Activated CD8-positive, alpha-beta memory T cell treated with anti-CD3 and anti-CD28 coated beads, Interleukin-2, amount 50 U/mL, for 1 hour (primary cell): ENCODE results near the gene TXNRD1.
"Not testable (repeated sequence)": the region's sequence is repeated elsewhere in the genome, so short reads cannot be mapped to it uniquely, and the experiment has no call there.

Experiments used
- DNase-seq: peaks from one replicate; pipeline ENCODE4 v3.0.0-alpha.2; 2020; ENCODE audit errors: extremely low read depth

Gene TXNRD1

DNA sequence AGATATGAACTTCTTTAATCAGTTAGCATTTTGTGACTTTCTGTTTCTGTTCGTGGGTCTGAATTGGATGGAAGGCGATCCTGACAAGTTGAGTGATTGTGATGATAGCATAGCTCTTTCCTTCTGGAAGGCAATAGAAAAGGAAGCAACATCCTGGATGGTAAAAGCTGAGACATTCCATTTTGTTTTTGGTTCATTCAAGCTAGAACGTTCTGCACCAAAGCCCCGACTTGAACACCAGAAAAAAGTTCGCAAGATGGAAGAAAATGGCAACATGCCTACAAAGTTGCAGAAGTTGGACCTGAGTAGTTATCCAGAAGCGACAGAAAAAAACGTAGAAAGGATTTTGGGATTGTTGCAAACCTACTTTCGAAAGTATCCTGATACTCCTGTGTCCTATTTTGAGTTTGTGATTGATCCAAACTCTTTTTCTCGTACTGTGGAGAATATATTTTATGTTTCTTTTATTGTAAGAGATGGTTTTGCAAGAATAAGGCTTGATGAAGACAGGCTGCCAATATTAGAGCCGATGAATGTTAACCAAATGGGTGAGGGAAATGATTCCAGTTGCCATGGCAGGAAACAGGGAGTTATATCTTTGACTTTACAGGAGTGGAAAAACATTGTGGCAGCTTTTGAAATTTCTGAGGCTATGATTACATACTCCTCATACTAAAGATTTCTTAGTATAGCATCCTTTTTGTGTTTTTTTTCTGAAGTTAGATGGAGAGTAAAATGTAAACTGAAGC lies 88.9 kb downstream of the TXNRD1 start:
- DNase-seq, result no peak

DNA sequence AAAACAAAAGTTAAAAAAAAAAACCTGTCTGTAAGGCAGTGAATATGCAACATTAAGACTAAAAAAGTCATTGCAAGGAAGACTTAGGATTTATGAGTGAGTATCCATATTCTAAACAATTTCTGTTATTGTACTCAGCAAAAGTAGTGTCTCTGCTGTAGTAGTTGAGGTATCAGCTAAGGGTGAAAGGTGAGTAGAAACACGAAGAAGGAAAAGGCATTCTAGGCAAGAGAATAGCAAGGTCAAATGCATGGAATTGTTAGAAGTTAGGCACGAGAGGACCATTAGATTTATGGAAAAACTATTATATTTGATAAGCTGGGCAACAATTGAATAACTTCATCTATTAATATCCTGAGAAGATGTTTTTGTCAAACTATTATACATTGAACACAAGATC lies 89.8 kb downstream of the TXNRD1 start:
- DNase-seq, result no peak

DNA sequence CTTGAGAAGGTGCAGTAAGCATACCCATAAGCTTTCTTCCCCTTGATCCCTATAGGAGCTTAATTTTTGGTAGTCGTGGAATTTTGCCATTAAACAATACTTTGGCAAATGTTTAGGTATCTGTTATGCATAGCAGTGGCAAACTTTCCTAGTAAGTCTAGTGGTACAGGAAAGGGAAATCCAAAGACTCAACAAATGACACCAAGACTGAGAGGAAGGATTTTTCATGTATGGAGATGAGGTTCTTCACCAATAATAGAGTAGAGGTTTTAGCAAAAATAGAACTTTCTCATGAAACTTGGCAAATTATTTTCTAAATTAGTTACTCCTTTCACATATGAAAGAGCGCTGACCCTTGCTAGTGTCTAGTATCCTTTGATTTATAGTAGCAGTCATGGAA lies 90.8 kb downstream of the TXNRD1 start:
- DNase-seq, result no peak

DNA sequence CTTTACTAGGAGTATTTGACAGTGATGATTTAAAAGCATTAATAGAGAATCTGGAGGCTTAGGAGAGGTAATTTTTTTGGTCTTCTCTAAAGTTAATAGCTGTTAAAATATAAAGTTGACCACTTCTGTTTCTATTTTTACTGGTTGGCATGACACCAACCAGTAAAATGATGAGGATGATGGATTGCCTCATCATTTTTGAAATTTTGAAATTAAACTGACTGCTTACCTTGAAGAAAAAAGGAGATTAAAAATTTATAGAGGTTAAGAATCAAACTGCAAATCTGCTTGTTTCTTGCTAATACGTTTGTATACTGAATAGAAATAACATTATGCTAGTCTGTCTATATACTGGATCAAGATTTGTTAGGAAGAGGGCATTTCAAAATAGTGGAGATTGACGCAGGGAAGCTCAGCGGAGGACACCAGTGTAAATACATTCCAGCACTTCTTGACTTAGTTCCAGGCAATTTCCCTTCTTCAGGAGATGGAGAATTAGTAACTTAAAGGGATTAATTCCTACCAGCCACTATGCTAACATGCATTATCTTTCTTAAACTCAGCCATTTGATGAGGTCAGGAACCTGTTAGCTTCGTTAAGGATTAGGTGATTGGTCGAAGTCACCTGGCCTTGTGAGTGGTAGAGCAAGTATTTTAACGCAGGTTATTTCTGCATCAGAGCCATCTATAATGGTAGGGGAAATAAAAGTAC lies 91.5 kb downstream of the TXNRD1 start:
- DNase-seq, result no peak

DNA sequence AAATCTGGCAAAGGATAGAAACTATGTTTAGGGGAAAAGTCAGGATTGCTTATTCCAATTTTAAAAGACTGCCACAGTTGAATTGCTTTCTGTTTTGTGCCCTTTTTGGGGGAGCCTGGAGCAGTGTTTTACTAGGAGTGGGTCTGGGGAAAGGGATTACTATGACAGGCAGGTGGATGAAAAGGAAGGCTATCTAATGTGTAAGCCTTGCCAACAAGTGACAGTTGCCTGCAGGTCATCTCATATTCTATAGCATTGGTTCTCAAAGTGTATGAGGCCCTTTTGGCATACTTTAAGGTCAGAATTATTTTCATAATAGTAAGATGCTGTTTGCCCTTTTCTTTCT lies 92.0 kb downstream of the TXNRD1 start:
- DNase-seq, result no peak

DNA sequence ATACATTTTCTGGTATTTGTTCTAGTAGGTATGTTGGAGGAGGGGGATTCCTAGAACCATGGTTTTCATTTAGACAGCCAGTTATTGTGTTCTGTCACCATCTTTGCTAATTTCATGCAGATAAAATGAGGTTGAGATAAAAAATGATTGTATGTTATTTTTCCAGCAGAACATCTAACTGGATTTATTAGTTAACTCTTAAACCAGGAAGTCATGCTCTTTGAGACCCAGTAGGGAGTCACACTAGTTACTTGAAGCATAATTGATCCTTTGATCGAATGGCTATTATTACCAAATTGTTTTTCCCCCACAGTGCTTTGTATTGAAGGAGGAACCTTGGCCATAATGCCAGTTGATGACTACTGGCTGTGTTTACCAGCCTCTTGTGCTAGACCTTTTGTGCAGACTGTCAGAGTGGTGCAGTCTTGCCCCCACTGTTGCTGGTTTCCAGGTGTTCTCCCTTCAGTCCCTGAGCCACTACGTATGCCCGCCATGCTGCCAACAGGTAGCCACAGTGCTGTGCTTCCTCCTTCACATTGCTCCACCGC lies 93.9 kb downstream of the TXNRD1 start:
- no peak for DNase-seq

DNA sequence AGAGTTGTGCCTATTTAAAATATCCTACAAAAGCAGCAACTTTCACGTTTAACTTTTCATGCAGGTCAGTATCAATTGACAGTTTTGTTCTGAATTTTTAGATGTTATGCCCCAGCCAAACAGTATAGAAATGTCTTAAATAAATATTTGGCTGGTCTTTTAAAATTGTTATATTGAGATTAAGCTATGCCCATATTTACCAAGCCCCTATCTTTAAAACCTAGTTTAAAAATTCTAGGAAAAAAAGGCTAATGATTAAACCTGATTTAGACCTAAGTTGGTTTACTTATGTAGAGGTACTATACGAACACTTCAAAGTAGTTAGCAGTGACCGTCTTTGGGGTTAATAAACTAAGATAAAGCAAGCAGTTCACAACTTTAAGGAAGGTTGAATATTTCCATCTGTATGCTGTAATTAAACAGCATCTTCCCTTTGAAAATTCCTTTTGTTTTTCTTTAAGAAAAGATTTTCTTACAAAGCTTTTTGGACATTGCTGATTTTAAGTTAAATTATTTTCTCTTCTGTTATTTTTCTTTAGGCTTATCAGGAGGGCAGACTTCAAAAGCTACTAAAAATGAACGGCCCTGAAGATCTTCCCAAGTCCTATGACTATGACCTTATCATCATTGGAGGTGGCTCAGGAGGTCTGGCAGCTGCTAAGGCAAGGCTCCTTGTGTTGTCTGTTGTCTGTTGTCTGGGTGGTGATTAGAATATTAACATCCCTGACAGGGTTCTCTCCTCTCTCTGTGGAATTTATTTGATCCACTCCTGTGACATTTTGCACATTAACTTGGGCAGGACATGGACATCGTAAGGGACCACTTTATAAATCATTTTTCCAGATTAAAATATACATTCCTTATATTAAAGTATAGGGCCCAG lies 95.4 kb downstream of the TXNRD1 start:
- no peak for DNase-seq

DNA sequence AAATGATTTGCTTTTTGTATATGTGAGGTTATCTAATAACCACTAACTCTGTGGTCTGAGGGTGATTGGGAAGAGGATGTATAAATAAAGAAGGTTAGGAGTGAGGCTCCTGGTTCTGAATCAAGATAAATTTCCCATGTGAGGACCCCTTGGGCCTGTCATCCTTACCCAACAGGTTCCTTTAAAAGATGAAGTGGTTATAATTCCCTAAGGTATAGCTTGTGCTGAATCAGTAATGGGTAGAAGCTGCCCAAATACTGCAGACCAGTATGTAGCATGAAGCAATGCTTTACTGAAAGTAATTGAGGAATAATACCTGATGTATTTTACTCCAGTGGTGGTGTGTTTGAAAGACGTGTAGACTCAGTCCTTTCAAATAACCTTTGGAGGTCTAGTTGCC lies 96.6 kb downstream of the TXNRD1 start:
- no peak for DNase-seq

DNA sequence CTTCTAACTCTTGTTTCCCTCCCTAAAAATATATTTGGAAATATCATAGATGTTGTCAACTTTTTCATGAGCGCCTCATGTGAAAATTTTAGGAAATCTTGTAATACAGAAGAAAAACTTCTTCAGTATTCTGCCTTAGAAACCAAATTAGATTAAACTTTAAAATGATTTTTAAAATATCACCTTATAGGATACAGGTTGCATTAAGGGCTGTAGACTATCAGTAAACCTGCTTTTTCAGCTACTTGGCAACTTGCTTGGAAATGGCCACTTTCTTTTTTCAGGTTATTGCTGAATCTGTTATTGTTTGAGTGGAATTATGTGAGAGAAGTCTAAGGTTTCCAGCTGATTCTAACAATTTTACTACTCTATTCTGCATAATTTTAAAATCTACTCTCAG lies 97.1 kb downstream of the TXNRD1 start:
- DNase-seq, result no peak

DNA sequence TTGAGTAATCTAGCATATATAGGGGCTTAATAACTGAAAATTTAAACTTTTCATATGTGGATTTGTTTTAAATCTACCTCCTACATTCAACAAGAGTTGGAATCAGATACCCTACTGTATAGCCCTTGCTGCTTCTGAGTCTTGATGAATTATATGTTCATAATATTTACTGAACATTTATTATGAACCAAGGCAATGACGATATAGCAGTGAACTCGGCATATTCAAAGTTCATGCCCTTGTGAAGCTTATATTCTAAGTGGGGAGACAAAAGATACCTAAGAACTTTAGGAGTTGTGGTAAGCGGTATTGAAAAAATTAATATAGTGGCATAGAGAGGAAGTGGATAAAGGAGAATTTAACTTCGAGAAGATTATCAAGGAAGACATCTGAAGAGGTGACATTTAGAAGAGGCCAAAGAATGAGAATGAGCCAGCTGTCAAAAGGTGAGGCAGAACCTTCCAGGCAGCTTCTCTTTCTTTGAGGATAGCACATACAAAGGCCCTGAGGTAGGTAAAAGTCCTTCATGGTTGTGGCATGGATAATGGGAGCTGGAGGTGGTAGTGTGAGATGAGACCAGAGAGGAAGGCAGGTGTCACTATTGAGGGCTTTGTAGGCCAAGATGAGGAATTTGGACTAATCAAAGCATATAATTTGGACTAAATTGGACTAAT lies 98.1 kb downstream of the TXNRD1 start:
- no peak for DNase-seq

DNA sequence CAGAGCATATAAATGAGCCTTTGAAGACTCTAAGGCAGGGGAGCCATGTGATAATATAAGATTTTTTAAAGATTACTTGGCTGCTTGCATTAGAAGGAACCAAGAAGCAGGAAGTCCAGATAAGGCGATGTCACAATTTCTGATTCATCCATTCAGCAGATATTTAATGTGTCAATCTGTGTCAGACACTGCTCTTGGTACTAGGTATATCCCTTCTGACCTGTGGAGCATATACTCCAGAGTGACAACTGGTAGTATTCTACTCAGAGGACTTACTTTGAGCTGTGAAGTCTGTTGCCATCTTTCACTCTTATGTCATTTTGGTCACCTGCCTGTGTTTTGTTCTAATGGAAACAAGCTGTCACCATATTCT lies 98.6 kb downstream of the TXNRD1 start:
- no peak for DNase-seq

DNA sequence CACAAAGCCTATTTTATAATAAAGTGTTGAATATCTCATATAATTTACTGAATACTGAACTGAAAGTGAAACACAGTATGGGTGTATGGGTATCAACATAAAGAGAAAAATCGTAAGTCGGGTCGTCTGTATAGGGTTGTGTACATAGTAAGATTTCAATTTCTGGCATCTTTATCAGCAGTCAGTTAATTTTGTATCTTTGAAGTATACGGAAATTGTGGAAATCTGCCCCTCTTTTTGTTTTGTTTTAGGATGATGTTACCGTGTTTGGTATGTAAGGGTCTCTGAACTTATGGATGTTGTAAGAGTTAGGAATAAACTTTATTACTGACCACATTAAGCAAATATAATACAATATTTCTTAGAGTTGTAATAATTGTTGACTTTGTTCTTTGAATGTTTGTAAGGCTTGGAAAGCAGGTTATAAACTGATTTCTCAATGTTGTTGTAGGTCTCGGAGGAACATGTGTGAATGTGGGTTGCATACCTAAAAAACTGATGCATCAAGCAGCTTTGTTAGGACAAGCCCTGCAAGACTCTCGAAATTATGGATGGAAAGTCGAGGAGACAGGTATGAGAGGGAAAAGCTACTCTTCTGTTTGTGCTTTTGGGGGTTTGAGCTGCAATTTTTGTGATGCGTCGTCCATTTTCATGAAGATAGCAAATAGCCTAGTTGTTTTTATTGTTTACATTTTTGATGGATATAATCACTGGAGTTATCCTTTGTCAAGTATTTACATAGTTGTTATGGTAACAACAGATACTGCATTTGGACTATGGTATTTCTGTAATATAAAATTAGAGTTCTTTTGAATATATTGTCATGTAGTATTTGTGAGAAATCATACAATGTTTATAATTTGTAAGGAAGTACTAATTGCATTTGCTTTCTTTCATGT lies 100.0 kb downstream of the TXNRD1 start:
- no peak for DNase-seq

DNA sequence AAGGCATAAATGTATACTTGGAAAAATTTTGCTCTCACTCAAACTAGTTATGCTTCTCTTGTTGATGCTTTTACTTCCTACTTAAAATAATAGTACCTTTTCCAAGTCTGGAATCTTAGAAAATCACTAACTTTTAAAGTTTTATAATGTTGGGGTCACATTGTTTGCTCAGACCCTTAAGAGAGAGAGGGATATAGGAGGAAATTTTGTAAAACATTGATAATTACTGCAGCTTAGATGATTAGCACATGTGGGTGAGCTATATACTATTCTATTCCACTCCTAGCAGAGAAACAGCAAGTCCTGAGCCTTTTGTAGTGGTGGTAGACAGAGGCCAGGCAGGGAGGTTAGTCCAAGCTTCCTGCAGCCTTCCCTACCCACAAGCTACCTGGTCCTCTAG lies 101.4 kb downstream of the TXNRD1 start:
- DNase-seq, result no peak

DNA sequence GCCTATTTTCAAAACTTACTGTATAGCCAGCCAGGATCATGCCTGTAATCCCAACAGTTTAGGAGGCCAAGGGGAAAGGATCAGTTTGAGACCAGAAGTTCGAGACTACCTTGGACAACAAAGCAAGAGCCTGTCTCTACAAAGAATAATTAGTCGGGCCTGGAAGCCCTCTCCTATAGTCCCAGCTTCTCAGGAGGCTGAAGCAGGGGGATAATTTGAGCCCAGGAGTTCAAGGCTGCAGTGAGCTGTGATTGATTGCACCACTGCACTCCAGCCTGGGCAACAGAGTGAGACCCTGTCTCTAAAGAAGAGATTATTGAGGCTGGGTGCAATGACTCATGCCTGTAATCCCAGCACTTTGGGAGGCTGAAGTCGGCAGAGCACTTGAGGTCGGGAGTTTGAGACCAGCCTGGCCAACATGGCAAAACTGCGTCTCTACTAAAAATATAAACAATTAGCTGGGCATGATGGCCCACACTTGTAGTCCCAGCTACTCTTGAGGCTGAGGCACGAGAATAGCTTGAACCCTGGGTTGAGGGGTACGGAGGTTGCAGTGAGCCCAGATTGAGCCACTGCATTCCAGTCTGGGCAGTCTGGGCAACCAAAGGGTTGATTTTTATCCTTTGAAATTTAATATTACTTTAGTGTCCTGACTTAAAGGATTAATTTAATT lies 102.1 kb downstream of the TXNRD1 start:
- DNase-seq, result no peak

DNA sequence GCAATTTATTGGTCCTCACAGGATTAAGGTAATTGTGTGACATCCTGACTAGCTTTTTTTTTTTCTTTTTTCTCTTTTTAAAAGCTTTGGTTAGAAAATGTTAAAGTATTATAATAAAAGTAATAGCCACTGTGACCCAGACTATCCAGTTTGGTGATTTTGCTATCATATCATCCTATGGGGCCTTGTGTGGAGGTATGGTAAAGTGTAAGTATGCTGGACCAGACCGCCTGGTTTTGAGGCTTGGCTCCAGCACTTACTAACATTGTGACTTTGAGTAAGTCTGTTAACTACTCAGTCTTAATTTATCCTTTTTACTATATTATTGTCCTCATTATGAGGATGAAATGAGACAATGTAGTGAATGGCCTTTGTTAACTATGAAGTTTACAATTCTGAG lies 103.4 kb downstream of the TXNRD1 start:
- no peak for DNase-seq

DNA sequence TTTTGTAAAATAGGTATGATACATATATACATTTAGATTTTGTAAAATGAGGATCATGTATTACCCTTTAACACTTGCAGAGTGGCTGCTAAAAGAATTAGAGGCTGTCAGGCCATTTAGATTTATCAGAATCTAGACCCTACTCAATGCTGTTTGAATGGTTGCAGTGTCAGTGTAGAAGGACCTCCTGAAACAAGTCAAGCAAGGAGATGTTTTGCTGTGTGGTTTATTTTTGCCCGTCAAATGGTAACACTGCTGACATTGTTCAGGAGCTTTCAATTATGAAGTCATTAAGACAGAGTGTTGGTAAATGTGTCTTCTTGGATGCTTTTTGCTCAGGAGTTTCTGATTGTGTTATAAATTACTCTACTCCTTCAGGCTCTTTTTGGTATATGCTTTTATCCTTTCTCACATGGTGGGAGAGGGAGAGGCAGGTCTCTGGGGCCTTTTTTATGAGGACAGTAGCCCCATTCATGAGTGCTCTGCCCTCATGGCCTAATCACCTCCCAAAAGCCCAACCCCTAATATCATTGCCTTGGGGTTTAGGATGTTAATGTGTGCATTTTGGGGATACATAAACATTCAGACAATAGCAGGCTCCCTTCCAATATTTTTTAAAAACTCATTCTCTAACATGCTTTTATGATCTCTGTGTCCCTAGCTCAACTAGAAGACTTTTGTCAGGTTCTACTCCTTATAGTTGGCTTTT lies 104.5 kb downstream of the TXNRD1 start:
- no peak for DNase-seq

DNA sequence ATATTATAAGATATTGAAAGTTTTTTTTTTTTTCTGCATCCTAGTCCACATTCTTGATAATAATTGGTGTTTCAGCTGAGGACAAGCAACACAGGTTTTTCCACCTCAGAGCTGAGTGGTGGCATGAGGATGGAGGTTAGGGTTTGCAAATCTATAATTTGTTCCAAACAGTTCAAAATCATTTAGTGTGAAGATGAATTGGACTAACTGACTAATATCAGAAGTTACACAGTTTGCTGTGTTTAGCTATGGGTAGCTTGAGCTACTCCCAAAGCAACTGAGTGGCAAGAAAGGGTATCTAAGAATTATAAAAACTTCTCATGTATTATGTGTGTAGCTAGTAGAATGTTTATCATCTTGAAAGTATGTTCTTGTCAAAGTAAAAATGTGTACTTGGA lies 105.0 kb downstream of the TXNRD1 start:
- DNase-seq, result no peak

DNA sequence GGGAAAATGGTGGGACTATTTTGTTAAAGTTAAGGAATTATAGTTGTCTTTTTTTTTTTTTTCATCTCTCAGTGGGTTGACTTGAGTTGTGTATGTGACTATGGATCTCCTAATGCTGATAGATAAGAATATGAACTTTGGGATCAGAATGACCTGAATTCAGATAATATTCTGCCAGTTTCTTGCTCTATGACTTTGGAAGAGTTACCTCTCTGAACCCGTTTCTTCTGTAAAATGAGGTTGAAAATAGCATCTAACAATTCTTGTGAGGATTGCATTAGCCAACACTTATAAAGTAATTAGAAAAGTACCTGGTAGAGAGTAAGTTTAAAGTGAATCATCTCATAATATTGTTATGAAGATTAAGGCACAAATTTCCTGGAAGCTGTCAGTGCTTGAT lies 106.4 kb downstream of the TXNRD1 start:
- DNase-seq, result no peak

DNA sequence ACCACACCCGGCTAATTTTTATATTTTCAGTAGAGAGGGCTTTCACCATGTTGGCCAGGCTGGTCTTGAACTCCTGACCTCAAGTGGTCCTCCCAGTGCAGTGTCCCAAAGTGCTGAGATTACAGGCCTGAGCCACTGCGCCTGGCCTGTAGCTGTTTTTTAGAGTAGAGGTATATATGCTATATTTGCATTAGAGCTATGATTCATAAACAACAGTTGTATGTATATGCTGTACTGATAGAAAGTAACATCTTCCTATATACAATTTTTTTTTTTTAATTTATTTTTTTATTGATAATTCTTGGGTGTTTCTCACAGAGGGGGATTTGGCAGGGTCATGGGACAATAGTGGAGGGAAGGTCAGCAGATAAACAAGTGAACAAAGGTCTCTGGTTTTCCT lies 107.0 kb downstream of the TXNRD1 start:
- DNase-seq, result not testable (repeated sequence)

DNA sequence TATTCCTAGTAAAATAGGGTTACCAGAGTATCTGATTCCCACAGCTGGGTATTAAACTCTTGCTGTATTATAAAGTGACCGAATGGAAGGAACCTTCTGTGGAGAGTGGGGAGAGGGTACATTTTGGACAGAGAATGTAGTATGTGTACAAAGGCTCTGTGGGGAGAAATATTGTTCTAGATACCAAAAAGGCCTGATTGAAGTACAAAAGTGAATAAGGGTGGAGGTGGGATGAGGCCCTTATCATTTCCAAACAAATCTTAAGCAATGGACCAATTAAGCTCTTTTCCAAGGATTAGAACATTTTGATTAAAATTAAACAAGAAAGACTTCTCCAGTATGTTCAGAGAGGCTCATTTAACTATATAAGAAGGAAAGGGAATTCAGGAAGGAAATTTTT lies 108.3 kb downstream of the TXNRD1 start:
- no peak for DNase-seq
